ENCODE results near the gene CEP164.

- no peak for TF ChIP-seq CTCF (conservative IDR thresholded peaks at IDR 0.05; ENCODE audit: low read depth in 2 of 2)
- TF ChIP-seq EZH2 (IDR thresholded peaks at IDR 0.05; ENCODE audit: low read depth, unreplicated experiment) = no peak
- no peak for TF ChIP-seq ETS1 (IDR thresholded peaks at IDR 0.05)
Observed at GRCh38 chr11:117284053-117284452, 43.6 kb upstream of the CEP164 start.
